SK-N-SH (cell line): ENCODE results near the gene TNS4. TPM values are rescaled to one million over a fixed set of nuclear protein-coding genes. Genes with fewer than 3 reads are reported as not detected.

Source experiments
- CTCF ChIA-PET: fragments of 300-600, 350-600 bp; formaldehyde crosslinking; extraction: SDS; loops from one replicate; lab custom pipeline; 2021; lab: Yijun Ruan, JAX
- POLR2A ChIA-PET: fragments of 350-600 bp; sonication (Branson Sonifier 250); formaldehyde crosslinking; extraction: SDS; loops from one replicate; lab custom pipeline; 2020; ENCODE audit warnings: antibody characterized with exemption, inconsistent platforms; lab: Yijun Ruan, JAX
- DNase-seq: peaks from one replicate; pipeline ENCODE4 v3.0.0; 2012
- H2AFZ ChIP-seq: fragments of 200-600 bp; sonication (generic); 2 replicates; pipeline ENCODE4 v1.8.1; 2016; ENCODE audit warnings: antibody characterized with exemption, mild to moderate bottlenecking, low read depth
- H3F3A ChIP-seq: fragments of 200-600 bp; sonication (generic); replicated peaks from 2 replicates; pipeline ENCODE3; 2016; ENCODE audit warnings: antibody characterized with exemption, mild to moderate bottlenecking; ENCODE audit not compliant: insufficient read depth
- H3K27ac ChIP-seq, 2 experiments: fragments of 200-500 bp in 1 of 2; fragments of 200-600 bp in 1 of 2; sonication (Bioruptor generic) in 1 of 2; sonication (generic), shearing (Covaris generic) in 1 of 2; 2 replicates each; pipeline versions ENCODE4 v1.5.1 to v1.6.1; 2014 to 2016; ENCODE audit warnings: low read depth in 2 of 2, inconsistent platforms in 1 of 2, low read length in 1 of 2, mild to moderate bottlenecking in 1 of 2, mixed read lengths in 1 of 2
- H3K27me3 ChIP-seq: fragments of 200-600 bp; sonication (generic), shearing (Covaris generic); 2 replicates; pipeline ENCODE4 v1.6.1; 2016; ENCODE audit warnings: mixed run types; ENCODE audit not compliant: insufficient read depth
- H3K36me3 ChIP-seq, 2 experiments: fragments of 200-500 bp in 1 of 2; fragments of 200-600 bp in 1 of 2; sonication (Bioruptor generic) in 1 of 2; sonication (generic) in 1 of 2; replicated peaks in 1 of 2; 2 replicates each; pipeline versions ENCODE3 to v1.5.1; 2014 to 2016; ENCODE audit warnings: low read length in 1 of 2, mild to moderate bottlenecking in 1 of 2; ENCODE audit not compliant: insufficient read depth in 2 of 2, control insufficient read depth in 1 of 2
- H3K4me1 ChIP-seq, 2 experiments: fragments of 200-500 bp in 1 of 2; fragments of 200-600 bp in 1 of 2; sonication (Bioruptor generic) in 1 of 2; sonication (generic), shearing (Covaris generic) in 1 of 2; 2 replicates each; pipeline versions ENCODE4 v1.5.1 to v1.6.1; 2014 to 2016; ENCODE audit warnings: low read depth in 1 of 2, low read length in 1 of 2, mixed run types in 1 of 2; ENCODE audit not compliant: insufficient read depth in 2 of 2, control insufficient read depth in 1 of 2
- H3K4me2 ChIP-seq: fragments of 200-600 bp; sonication (generic), shearing (Covaris generic); 2 replicates; pipeline ENCODE4 v1.6.1; 2017; ENCODE audit warnings: mixed run types
- H3K4me3 ChIP-seq, 2 experiments: fragments of 200-500 bp in 1 of 2; fragments of 200-600 bp in 1 of 2; sonication (Bioruptor generic) in 1 of 2; sonication (generic), shearing (Covaris generic) in 1 of 2; 2 replicates each; pipeline versions ENCODE4 v1.5.1 to v1.8.1; 2014 to 2016; ENCODE audit warnings: low read depth in 2 of 2, inconsistent platforms in 1 of 2, low read length in 1 of 2, mild to moderate bottlenecking in 1 of 2, mixed read lengths in 1 of 2, moderate library complexity in 1 of 2
- H3K79me2 ChIP-seq: fragments of 200-600 bp; sonication (generic); 2 replicates; pipeline ENCODE4 v1.8.1; 2017; ENCODE audit warnings: mild to moderate bottlenecking; ENCODE audit not compliant: insufficient read depth
- H3K9ac ChIP-seq: fragments of 200-600 bp; sonication (generic); 2 replicates; pipeline ENCODE4 v1.6.1; 2017; ENCODE audit warnings: mixed run types
- H3K9me2 ChIP-seq: fragments of 200-600 bp; sonication (generic); 2 replicates; pipeline ENCODE4 v1.6.1; 2017; ENCODE audit warnings: mixed run types
- H3K9me3 ChIP-seq: fragments of 200-600 bp; sonication (generic); 2 replicates; pipeline ENCODE4 v1.6.1; 2017; ENCODE audit warnings: mixed run types, mild to moderate bottlenecking, moderate library complexity
- H4K20me1 ChIP-seq: fragments of 200-600 bp; sonication (generic); 2 replicates; pipeline ENCODE4 v1.6.1; 2017; ENCODE audit warnings: mild to moderate bottlenecking, mixed run types; ENCODE audit not compliant: insufficient read depth
- CTCF ChIP-seq: fragments of 200-600 bp; sonication (generic); IDR thresholded peaks from 2 replicates; pipeline ENCODE4 v1.6.1; 2017; ENCODE audit warnings: antibody characterized with exemption, mild to moderate bottlenecking, moderate library complexity
- EP300 ChIP-seq, 2 experiments: IDR thresholded peaks; 2 replicates each; pipeline versions ENCODE4 v1.4.0 to v1.6.1; 2012; ENCODE audit warnings: borderline replicate concordance in 1 of 2, low read depth in 1 of 2, low read length in 1 of 2
- FOXJ3 ChIP-seq: sonication (generic); formaldehyde crosslinking; IDR thresholded peaks from 2 replicates; pipeline ENCODE4 v1.5.1; 2020; ENCODE audit warnings: mild to moderate bottlenecking, missing genetic modification reagents
- IRF3 ChIP-seq: fragments of 150-350 bp; IDR thresholded peaks from 2 replicates; pipeline ENCODE4 v1.6.1; 2016; ENCODE audit warnings: mild to moderate bottlenecking, low read depth, low read length
- MAX ChIP-seq: IDR thresholded peaks from 2 replicates; pipeline ENCODE4 v1.4.0; 2012; ENCODE audit warnings: low read depth
- MEF2A ChIP-seq: IDR thresholded peaks from 2 replicates; pipeline ENCODE4 v1.4.0; 2012; ENCODE audit warnings: low read depth, borderline replicate concordance
- NFIC ChIP-seq: IDR thresholded peaks from 2 replicates; pipeline ENCODE4 v1.4.0; 2012; ENCODE audit warnings: borderline replicate concordance
- NRF1 ChIP-seq: IDR thresholded peaks from 2 replicates; pipeline ENCODE4 v1.6.1; 2012; ENCODE audit warnings: low read depth, mild to moderate bottlenecking, low read length
- PBX3 ChIP-seq: IDR thresholded peaks from 2 replicates; pipeline ENCODE4; 2012
- POLR2AphosphoS5 ChIP-seq: IDR thresholded peaks from 2 replicates; pipeline ENCODE4 v1.6.1; 2012; ENCODE audit warnings: low read depth, low read length
- RCOR1 ChIP-seq: fragments of 150-350 bp; IDR thresholded peaks from 2 replicates; pipeline ENCODE4 v1.6.1; 2017; ENCODE audit warnings: antibody characterized with exemption, low read length
- REST ChIP-seq: IDR thresholded peaks from 2 replicates; pipeline ENCODE4 v1.6.1; 2012; ENCODE audit warnings: mild to moderate bottlenecking, low read depth, low read length, moderate library complexity
- RFX5 ChIP-seq: IDR thresholded peaks from 2 replicates; pipeline ENCODE4 v1.6.1; 2012; ENCODE audit warnings: mild to moderate bottlenecking, improper control_type of control experiment, low read length
- SIN3A ChIP-seq: IDR thresholded peaks from 2 replicates; pipeline ENCODE4 v1.6.1; 2012; ENCODE audit warnings: low read depth, mild to moderate bottlenecking, low read length, moderate library complexity, borderline replicate concordance
- SMC3 ChIP-seq: IDR thresholded peaks from 2 replicates; pipeline ENCODE4 v1.6.1; 2012; ENCODE audit warnings: low read depth, low read length, improper control_type of control experiment
- TAF1 ChIP-seq: IDR thresholded peaks from 2 replicates; pipeline ENCODE4 v1.6.1; 2012; ENCODE audit warnings: low read depth, mild to moderate bottlenecking, low read length, moderate library complexity, borderline replicate concordance
- TCF12 ChIP-seq: IDR thresholded peaks from 2 replicates; pipeline ENCODE4 v1.4.0; 2012
- TEAD4 ChIP-seq: IDR thresholded peaks from 2 replicates; pipeline ENCODE4 v1.4.0; 2012; ENCODE audit warnings: mild to moderate bottlenecking, borderline replicate concordance; ENCODE audit not compliant: insufficient read depth
- YY1 ChIP-seq: IDR thresholded peaks from 2 replicates; pipeline ENCODE4 v1.4.0; 2012; ENCODE audit warnings: low read depth, mild to moderate bottlenecking
- WGBS: methylation state at CpG from one replicate; pipeline ENCODE4 v1.1.6; 2017; ENCODE audit warnings: low lambda C conversion rate; 5-methylcytosine and 5-hydroxymethylcytosine counted together
- polyA plus RNA-seq, 3 experiments: library from polyadenylated mRNA; depleted of rRNA; stranded (reverse); fragments of >200 nt; gene quantifications; 2 replicates each; pipeline ENCODE4 v1.2.3, GENCODE V29; 2012

TNS4 gene
- polyA plus RNA-seq, 1 of the 3 experiments (the other 2 are of a cell fraction): not detected

- H3K4me1 ChIP-seq: peaks cover 15 to 71% of the 10 kb centered on the region in 2 experiments; a peak in 3 of 4 replicates
- CTCF ChIA-PET: interaction anchor here (1.2 to 16.9 kb wide), 7 partner anchors 9 to 248 kb away, joined by 3 to 381 read pairs (median 71); partner anchors contain the start of genes GJD3 and IGFBP4
- H3K9me3 ChIP-seq: no peaks in the 10 kb centered on the region
- no peak overlapping the region for H3K4me3 ChIP-seq
- no peak overlapping the region for H2AFZ ChIP-seq
- H3K27me3 ChIP-seq: no peaks in the 10 kb centered on the region
- no peak for DNase-seq
- no peaks in the 10 kb centered on the region for H3K36me3 ChIP-seq
- no peak for TF ChIP-seq NRF1
- no peak for TF ChIP-seq RCOR1
- no peak for TF ChIP-seq POLR2AphosphoS5
- no peak for TF ChIP-seq TAF1
- TF ChIP-seq RFX5: no peak
- no peak for TF ChIP-seq EP300 (IDR thresholded peaks at IDR 0.05; ENCODE audit: borderline replicate concordance in 1 of 2, low read depth in 1 of 2, low read length in 1 of 2)
- no peak for TF ChIP-seq NFIC
- no peak for TF ChIP-seq TCF12
- TF ChIP-seq SMC3: no peak
- TF ChIP-seq YY1: no peak
- no peaks in the 10 kb centered on the region for H3K79me2 ChIP-seq
- POLR2A ChIA-PET: interaction anchor here (0.6 kb wide), 1 partner anchor 1350 kb away, joined by 4 read pairs; no protein-coding TSS in a partner anchor
- no peaks in the 10 kb centered on the region for H3K9me2 ChIP-seq
- 83% methylated on average over 8 of the region's 8 CpGs for WGBS
- no peaks in the 10 kb centered on the region for H4K20me1 ChIP-seq
- H3F3A ChIP-seq: peaks cover 17% of the 10 kb centered on the region
- no peak overlapping the region for H3K9ac ChIP-seq
- peak overlapping the region; percentile 83 to 96 for H3K27ac ChIP-seq
- H3K4me2 ChIP-seq: no peak overlapping the region
These were observed 49.2 kb upstream of the TNS4 start for GRCh38 chr17:40550608-40551007.

- no peak overlapping the region; the same call in 1 of the 2 replicates for H2AFZ ChIP-seq
- H4K20me1 ChIP-seq: no peaks in the 10 kb centered on the region
- no peaks in the 10 kb centered on the region for H3K9me2 ChIP-seq
- H3K36me3 ChIP-seq: no peaks in the 10 kb centered on the region
- no peaks in the 10 kb centered on the region for H3K79me2 ChIP-seq
- CTCF ChIA-PET: interaction anchor here (0.7 to 16.9 kb wide), 10 partner anchors 10 to 194 kb away, joined by 3 to 202 read pairs (median 4); partner anchors contain the start of gene IGFBP4
- no peaks in the 10 kb centered on the region for H3K9me3 ChIP-seq
- peak; percentile 47 for DNase-seq
- peaks cover 15 to 64% of the 10 kb centered on the region in 2 experiments; a peak in 3 of 4 replicates for H3K4me1 ChIP-seq
- no peak overlapping the region for H3K4me3 ChIP-seq
- POLR2A ChIA-PET: interaction anchor here (0.6 to 1.4 kb wide), 5 partner anchors 9 to 198 kb away, joined by 3 to 4 read pairs (median 4); no protein-coding TSS in a partner anchor
- peak overlapping the region in 1 of 2 experiments; percentile 96; a peak in 2 of 4 replicates for H3K27ac ChIP-seq
- WGBS: 57% methylated on average over 9 of the region's 9 CpGs
- H3F3A ChIP-seq: peaks cover 17% of the 10 kb centered on the region
- H3K9ac ChIP-seq: no peak overlapping the region
- TF ChIP-seq MAX: no peak
- TF ChIP-seq REST: no peak
- no peak for TF ChIP-seq TEAD4
- no peak for TF ChIP-seq IRF3
- no peak for TF ChIP-seq FOXJ3 (CRISPR knock-in tag)
- TF ChIP-seq SIN3A: no peak
- TF ChIP-seq CTCF: no peak
- TF ChIP-seq PBX3: no peak
- TF ChIP-seq MEF2A: no peak
- no peaks in the 10 kb centered on the region for H3K27me3 ChIP-seq
- H3K4me2 ChIP-seq: no peak overlapping the region
These were observed 47.7 kb upstream of the TNS4 start for GRCh38 chr17:40548982-40549685.
